A549 (cell line): ENCODE measurements around the gene KCNB1. TPM values are rescaled to one million over a fixed set of nuclear protein-coding genes. Genes with fewer than 3 reads are reported as not detected.

ENCODE experiments used
- ATAC-seq, 2 experiments: fragments of 200-7000 bp in 1 of 2; fragments of >200 bp in 1 of 2; cut with Nextera tagmentation in 1 of 2; cut with Tn5 transposase in 1 of 2; 3 replicates each; pipeline versions ENCODE4 v1.8.0 to v1.9.1; 2018 to 2020; ENCODE audit warnings: mild to moderate bottlenecking in 1 of 2, moderate library complexity in 1 of 2
- CTCF ChIA-PET: fragments of 300-600 bp; sonication (Branson Sonifier 250); formaldehyde crosslinking; extraction: SDS; loops from one replicate; lab custom pipeline; 2021; ENCODE audit warnings: antibody characterized with exemption, inconsistent platforms; lab: Yijun Ruan, JAX
- POLR2A ChIA-PET: fragments of 350-600 bp; formaldehyde crosslinking; extraction: SDS; loops from one replicate; lab custom pipeline; 2021; ENCODE audit warnings: antibody characterized with exemption, inconsistent platforms; lab: Yijun Ruan, JAX
- DNase-seq, 2 experiments: peaks; one replicate each; pipeline versions ENCODE4 v3.0.0 to v3.0.0-alpha.2; 2011 to 2016; ENCODE audit warnings: low read depth in 1 of 2, low spot score in 1 of 2
- FAIRE-seq: peaks from 2 replicates; lab custom pipeline; 2011; peaks lifted over from hg19 to GRCh38; lab: Jason Lieb, UNC
- H3K27ac ChIP-seq, 2 experiments: fragments of >200 bp; sonication (Bioruptor Twin); formaldehyde crosslinking; 3 replicates each; pipeline ENCODE4 v1.5.1; 2016 to 2017
- H3K4me1 ChIP-seq: fragments of >200 bp; sonication (Bioruptor Twin); formaldehyde crosslinking; 3 replicates; pipeline ENCODE4 v1.6.1; 2016
- H3K4me2 ChIP-seq: fragments of >200 bp; sonication (Bioruptor Twin); formaldehyde crosslinking; 3 replicates; pipeline ENCODE4 v1.6.1; 2016
- H3K4me3 ChIP-seq: fragments of >200 bp; sonication (Bioruptor Twin); formaldehyde crosslinking; 3 replicates; pipeline ENCODE4 v1.5.1; 2016
- H3K9me3 ChIP-seq: fragments of >200 bp; sonication (Bioruptor Twin); formaldehyde crosslinking; 3 replicates; pipeline ENCODE4 v1.6.1; 2016
- ATOH8 ChIP-seq: fragments of 250-450 bp; sonication (Bioruptor Pico); IDR thresholded peaks from 2 replicates; pipeline ENCODE4 v1.5.0; 2020; ENCODE audit warnings: low read depth, mild to moderate bottlenecking, moderate library complexity
- CBX2 ChIP-seq: fragments of 200-600 bp; sonication (generic); IDR thresholded peaks from 2 replicates; pipeline ENCODE4 v1.6.1; 2016; ENCODE audit warnings: low read depth, mild to moderate bottlenecking, borderline replicate concordance
- CBX8 ChIP-seq: fragments of 200-600 bp; sonication (generic); IDR thresholded peaks from 2 replicates; pipeline ENCODE4 v1.6.1; 2016
- CEBPB ChIP-seq, 2 experiments: fragments of >200 bp in 1 of 2; sonication (Bioruptor Twin) in 1 of 2; formaldehyde crosslinking in 1 of 2; IDR thresholded peaks; 2 replicates each; pipeline ENCODE4 v1.6.1; 2012 to 2016
- CHD2 ChIP-seq: fragments of 150-350 bp; IDR thresholded peaks from 2 replicates; pipeline ENCODE4 v1.6.1; 2014; ENCODE audit warnings: low read length; ENCODE audit not compliant: partially characterized antibody
- ELK1 ChIP-seq: fragments of 150-350 bp; IDR thresholded peaks from 2 replicates; pipeline ENCODE4 v1.6.1; 2014; ENCODE audit warnings: low read depth, mild to moderate bottlenecking, low read length
- EP300 ChIP-seq, 2 experiments: fragments of >200 bp; sonication (Bioruptor Twin); formaldehyde crosslinking; IDR thresholded peaks; 2 replicates in 1 of 2; 3 replicates in 1 of 2; pipeline ENCODE4 v1.6.1; 2016 to 2017
- ESRRA ChIP-seq: fragments of 150-350 bp; IDR thresholded peaks from 2 replicates; pipeline ENCODE4 v1.6.1; 2014; ENCODE audit warnings: mild to moderate bottlenecking, low read length, borderline replicate concordance
- FOSL2 ChIP-seq, 2 experiments: fragments of 450-650 bp in 1 of 2; fragments of >200 bp in 1 of 2; sonication (Bioruptor Twin) in 1 of 2; formaldehyde crosslinking; IDR thresholded peaks; 2 replicates each; pipeline versions ENCODE4 v1.5.0 to v1.6.1; 2016 to 2020; ENCODE audit warnings: mild to moderate bottlenecking in 1 of 2, moderate library complexity in 1 of 2
- GATA3 ChIP-seq: IDR thresholded peaks from 2 replicates; pipeline ENCODE4 v1.6.1; 2012; ENCODE audit warnings: borderline replicate concordance
- HDAC2 ChIP-seq: fragments of 200-600 bp; sonication (generic); IDR thresholded peaks from 2 replicates; pipeline ENCODE4 v1.6.1; 2016
- HEYL ChIP-seq: fragments of 250-450 bp; sonication (Bioruptor Pico); IDR thresholded peaks from 2 replicates; pipeline ENCODE4 v1.8.0; 2021; ENCODE audit warnings: mild to moderate bottlenecking, moderate library complexity
- HOXA7 ChIP-seq: fragments of 250-450 bp; sonication (Bioruptor Pico); IDR thresholded peaks from 2 replicates; pipeline ENCODE4 v1.5.0; 2020; ENCODE audit warnings: mild to moderate bottlenecking, moderate library complexity
- HOXB5 ChIP-seq: fragments of 250-450 bp; sonication (Bioruptor Pico); IDR thresholded peaks from 2 replicates; pipeline ENCODE4 v1.5.0; 2020; ENCODE audit warnings: mild to moderate bottlenecking, moderate library complexity
- JUN ChIP-seq, 2 experiments: fragments of >200 bp; sonication (Bioruptor Twin); formaldehyde crosslinking; IDR thresholded peaks; 2 replicates in 1 of 2; 3 replicates in 1 of 2; pipeline ENCODE4 v1.6.1; 2016 to 2017
- JUNB ChIP-seq: fragments of >200 bp; sonication (Bioruptor Twin); formaldehyde crosslinking; IDR thresholded peaks from 2 replicates; pipeline ENCODE4 v1.6.1; 2016
- KDM5A ChIP-seq: fragments of 200-600 bp; sonication (generic); IDR thresholded peaks from 2 replicates; pipeline ENCODE4 v1.6.1; 2016; ENCODE audit warnings: antibody characterized with exemption, mild to moderate bottlenecking
- NPAS2 ChIP-seq: fragments of 250-450 bp; sonication (Bioruptor Pico); IDR thresholded peaks from 2 replicates; pipeline ENCODE4 v1.8.0; 2022; ENCODE audit warnings: mild to moderate bottlenecking, moderate library complexity, borderline replicate concordance
- NR3C1 ChIP-seq: fragments of >200 bp; sonication (Bioruptor Twin); formaldehyde crosslinking; IDR thresholded peaks from 3 replicates; pipeline ENCODE4 v1.6.1; 2017
- PBX3 ChIP-seq: IDR thresholded peaks from 2 replicates; pipeline ENCODE4 v1.6.1; 2012
- POLR2A ChIP-seq: IDR thresholded peaks from 2 replicates; pipeline ENCODE4 v1.6.1; 2012; ENCODE audit warnings: mild to moderate bottlenecking, low read length
- RNF2 ChIP-seq: fragments of 200-600 bp; sonication (generic); IDR thresholded peaks from 2 replicates; pipeline ENCODE4 v1.6.1; 2016; ENCODE audit warnings: low read depth, mild to moderate bottlenecking, antibody characterized with exemption, moderate library complexity, borderline replicate concordance
- SREBF2 ChIP-seq: fragments of 450-650 bp; IDR thresholded peaks from 2 replicates; pipeline ENCODE4 v1.6.1; 2014; ENCODE audit warnings: mild to moderate bottlenecking, moderate library complexity
- USF2 ChIP-seq: fragments of 450-650 bp; IDR thresholded peaks from 2 replicates; pipeline ENCODE4 v1.6.1; 2014; ENCODE audit warnings: antibody characterized with exemption
- ZFP36 ChIP-seq: fragments of 450-650 bp; IDR thresholded peaks from 2 replicates; pipeline ENCODE4 v1.6.1; 2014; ENCODE audit warnings: borderline replicate concordance; ENCODE audit not compliant: partially characterized antibody
- WGBS: methylation state at CpG from one replicate; pipeline ENCODE4 v1.1.6; 2017; ENCODE audit errors: missing lambda C conversion rate; 5-methylcytosine and 5-hydroxymethylcytosine counted together
- polyA plus RNA-seq, 4 experiments: library from polyadenylated mRNA; depleted of rRNA in 3 of 4; stranded (reverse); fragments of >200 nt; fragmentation: RNase III in 1 of 4; extraction: RNeasy Plus Mini Kit Qiagen cat#74134 plus additional on column Dnase treatment in 1 of 4; gene quantifications; 2 replicates in 3 of 4; 3 replicates in 1 of 4; pipeline ENCODE4 v1.2.3, GENCODE V29; 2011 to 2017
- TF ChIP-seq, protein P1 (sequence below): IDR thresholded peaks from 2 replicates; pipeline ENCODE4 v1.6.1; 2012

KCNB1 gene
- polyA plus RNA-seq, 2 of the 4 experiments (the other 2 are of a cell fraction), result 0.12 to 0.28 TPM

- Histone ChIP-seq H3K4me1 (no peaks in the 10 kb centered on the region), H3K4me3 (no peak overlapping the region), H3K4me2 (no peak overlapping the region), H3K27ac (no peak overlapping the region; a peak in 1 of 6 replicates), H3K9me3 (no peaks in the 10 kb centered on the region)
- ChIA-PET CTCF (interaction anchor here (0.8 to 5.5 kb wide), 7 partner anchors 11 to 191 kb away, joined by 3 to 28 read pairs (median 4); no protein-coding TSS in a partner anchor), POLR2A (no interaction called here)
- FAIRE-seq (no peak), DNase-seq (no peak), ATAC-seq (no peak)
- no peak for TF ChIP-seq KDM5A
- TF ChIP-seq HDAC2, result no peak
- TF ChIP-seq SREBF2, result no peak
- TF ChIP-seq JUN (IDR thresholded peaks at IDR 0.05), result no peak
- no peak for TF ChIP-seq RNF2
- no peak for TF ChIP-seq POLR2A
- TF ChIP-seq HEYL (CRISPR knock-in tag), result no peak
- TF ChIP-seq HOXA7, result no peak
- TF ChIP-seq ESRRA, result no peak
- TF ChIP-seq PBX3, result no peak
- TF ChIP-seq ATOH8, result no peak
- TF ChIP-seq EP300 (IDR thresholded peaks at IDR 0.05), result no peak
- TF ChIP-seq GATA3, result no peak
- TF ChIP-seq FOSL2 (IDR thresholded peaks at IDR 0.05), result no peak
- TF ChIP-seq FOSL2 (CRISPR knock-in tag; IDR thresholded peaks at IDR 0.05), result no peak
- TF ChIP-seq ELK1, result no peak
- no peak for TF ChIP-seq JUNB
- TF ChIP-seq HOXB5 (CRISPR knock-in tag), result no peak
- no peak for TF ChIP-seq NR3C1
- TF ChIP-seq CHD2, result no peak
- 56% methylated on average over 9 of the region's 9 CpGs for WGBS
Observed at GRCh38 chr20:49417843-49418555, 64.5 kb downstream of the KCNB1 start.

GRCh38 chr20:49415668-49416044, 66.8 kb downstream of the KCNB1 start:
- FAIRE-seq (no peak), ATAC-seq (no peak), DNase-seq (no peak)
- TF ChIP-seq NR3C1 (no peak), SREBF2 (no peak), NPAS2 (no peak), ZFP36 (no peak), JUN (IDR thresholded peaks at IDR 0.05) (no peak), USF2 (no peak), HDAC2 (no peak), CBX2 (no peak), HOXA7 (no peak), CHD2 (no peak), CBX8 (no peak), CEBPB (IDR thresholded peaks at IDR 0.05) (no peak), ESRRA (no peak)
- TF ChIP-seq, protein P1, sequence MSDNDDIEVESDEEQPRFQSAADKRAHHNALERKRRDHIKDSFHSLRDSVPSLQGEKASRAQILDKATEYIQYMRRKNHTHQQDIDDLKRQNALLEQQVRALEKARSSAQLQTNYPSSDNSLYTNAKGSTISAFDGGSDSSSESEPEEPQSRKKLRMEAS, result no peak
- H3K27ac ChIP-seq, result no peak overlapping the region
- ChIA-PET CTCF (interaction anchor here (1.2 to 5.5 kb wide), 4 partner anchors 14 to 192 kb away, joined by 3 to 28 read pairs (median 6); no protein-coding TSS in a partner anchor), POLR2A (no interaction called here)
- H3K9me3 ChIP-seq, result no peaks in the 10 kb centered on the region
- WGBS, result 74% methylated on average over 8 of the region's 8 CpGs
- no peak overlapping the region for H3K4me3 ChIP-seq
- no peak overlapping the region for H3K4me2 ChIP-seq
- no peaks in the 10 kb centered on the region for H3K4me1 ChIP-seq
